Osteocyte (in vitro differentiated cells): ENCODE results near the gene TSR3. TPM values are rescaled to one million over a fixed set of nuclear protein-coding genes. Genes with fewer than 3 reads are reported as not detected.
A peak's percentile ranks its signal among the peaks of the same experiment; 100 is the strongest.

Experiments
- DNase-seq: peaks from one replicate; pipeline ENCODE4 v3.0.0; 2021; ENCODE audit warnings: mixed read lengths; ENCODE audit not compliant: unreplicated experiment; ENCODE audit errors: extremely low spot score
- H3K27ac Mint-ChIP-seq: one replicate; pipeline ENCODE4 v1.8.0; 2021; ENCODE audit warnings: mild to moderate bottlenecking, mixed read lengths; ENCODE audit not compliant: unreplicated experiment
- H3K27me3 Mint-ChIP-seq: one replicate; pipeline ENCODE4 v1.8.0; 2021; ENCODE audit warnings: mixed read lengths; ENCODE audit not compliant: unreplicated experiment
- H3K36me3 Mint-ChIP-seq: one replicate; pipeline ENCODE4 v1.8.0; 2021; ENCODE audit warnings: mixed read lengths; ENCODE audit not compliant: unreplicated experiment
- H3K4me1 Mint-ChIP-seq: one replicate; pipeline ENCODE4 v1.8.0; 2021; ENCODE audit warnings: mixed read lengths; ENCODE audit not compliant: unreplicated experiment
- H3K4me3 Mint-ChIP-seq: one replicate; pipeline ENCODE4 v1.8.0; 2021; ENCODE audit warnings: mild to moderate bottlenecking, moderate library complexity, mixed read lengths; ENCODE audit not compliant: unreplicated experiment
- H3K9me3 Mint-ChIP-seq: one replicate; pipeline ENCODE4 v1.8.0; 2021; ENCODE audit warnings: mixed read lengths; ENCODE audit not compliant: unreplicated experiment
- total RNA-seq: library from RNA; stranded (reverse); gene quantifications from 2 replicates; pipeline ENCODE4 v1.2.1, GENCODE V29; 2021
- TF ChIP-seq, protein P1 (sequence below): fragments of 200-600 bp; sonication (generic); IDR thresholded peaks from 2 replicates; pipeline ENCODE4 v1.5.0; 2021; ENCODE audit warnings: antibody characterized with exemption, mild to moderate bottlenecking, moderate library complexity

Gene TSR3
- total RNA-seq, 1 donor from 2014 or later, result 58.0 TPM

DNA sequence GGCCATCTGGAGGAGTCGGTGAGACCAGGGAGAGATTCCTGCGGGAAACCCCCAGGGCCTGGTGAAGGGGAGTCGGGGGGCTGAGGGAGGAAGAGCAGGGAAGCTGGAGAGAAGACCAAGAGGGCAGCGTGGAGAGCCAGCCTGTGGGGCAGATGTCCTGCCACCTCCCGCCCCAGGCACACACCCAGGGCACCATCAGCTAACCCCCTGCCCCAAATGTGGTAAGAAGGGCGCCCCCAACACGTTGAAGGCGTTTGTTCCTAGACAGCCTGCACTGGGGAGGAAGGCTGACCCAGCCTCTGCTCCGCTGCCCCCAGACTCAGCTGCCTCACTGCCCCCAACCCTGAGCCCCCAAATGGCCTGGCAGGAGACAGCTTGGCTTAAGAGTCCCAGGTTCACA, 16.9 kb downstream of the TSR3 start:
- Mint-ChIP-seq H3K36me3 (no peaks in the 10 kb centered on the region), H3K27ac (no peak overlapping the region), H3K27me3 (peaks cover 34% of the 10 kb centered on the region), H3K9me3 (no peaks in the 10 kb centered on the region), H3K4me1 (peaks cover 11% of the 10 kb centered on the region), H3K4me3 (no peak overlapping the region)
- DNase-seq, result no peak
- TF ChIP-seq, protein P1, sequence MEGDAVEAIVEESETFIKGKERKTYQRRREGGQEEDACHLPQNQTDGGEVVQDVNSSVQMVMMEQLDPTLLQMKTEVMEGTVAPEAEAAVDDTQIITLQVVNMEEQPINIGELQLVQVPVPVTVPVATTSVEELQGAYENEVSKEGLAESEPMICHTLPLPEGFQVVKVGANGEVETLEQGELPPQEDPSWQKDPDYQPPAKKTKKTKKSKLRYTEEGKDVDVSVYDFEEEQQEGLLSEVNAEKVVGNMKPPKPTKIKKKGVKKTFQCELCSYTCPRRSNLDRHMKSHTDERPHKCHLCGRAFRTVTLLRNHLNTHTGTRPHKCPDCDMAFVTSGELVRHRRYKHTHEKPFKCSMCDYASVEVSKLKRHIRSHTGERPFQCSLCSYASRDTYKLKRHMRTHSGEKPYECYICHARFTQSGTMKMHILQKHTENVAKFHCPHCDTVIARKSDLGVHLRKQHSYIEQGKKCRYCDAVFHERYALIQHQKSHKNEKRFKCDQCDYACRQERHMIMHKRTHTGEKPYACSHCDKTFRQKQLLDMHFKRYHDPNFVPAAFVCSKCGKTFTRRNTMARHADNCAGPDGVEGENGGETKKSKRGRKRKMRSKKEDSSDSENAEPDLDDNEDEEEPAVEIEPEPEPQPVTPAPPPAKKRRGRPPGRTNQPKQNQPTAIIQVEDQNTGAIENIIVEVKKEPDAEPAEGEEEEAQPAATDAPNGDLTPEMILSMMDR, result no peak

DNA sequence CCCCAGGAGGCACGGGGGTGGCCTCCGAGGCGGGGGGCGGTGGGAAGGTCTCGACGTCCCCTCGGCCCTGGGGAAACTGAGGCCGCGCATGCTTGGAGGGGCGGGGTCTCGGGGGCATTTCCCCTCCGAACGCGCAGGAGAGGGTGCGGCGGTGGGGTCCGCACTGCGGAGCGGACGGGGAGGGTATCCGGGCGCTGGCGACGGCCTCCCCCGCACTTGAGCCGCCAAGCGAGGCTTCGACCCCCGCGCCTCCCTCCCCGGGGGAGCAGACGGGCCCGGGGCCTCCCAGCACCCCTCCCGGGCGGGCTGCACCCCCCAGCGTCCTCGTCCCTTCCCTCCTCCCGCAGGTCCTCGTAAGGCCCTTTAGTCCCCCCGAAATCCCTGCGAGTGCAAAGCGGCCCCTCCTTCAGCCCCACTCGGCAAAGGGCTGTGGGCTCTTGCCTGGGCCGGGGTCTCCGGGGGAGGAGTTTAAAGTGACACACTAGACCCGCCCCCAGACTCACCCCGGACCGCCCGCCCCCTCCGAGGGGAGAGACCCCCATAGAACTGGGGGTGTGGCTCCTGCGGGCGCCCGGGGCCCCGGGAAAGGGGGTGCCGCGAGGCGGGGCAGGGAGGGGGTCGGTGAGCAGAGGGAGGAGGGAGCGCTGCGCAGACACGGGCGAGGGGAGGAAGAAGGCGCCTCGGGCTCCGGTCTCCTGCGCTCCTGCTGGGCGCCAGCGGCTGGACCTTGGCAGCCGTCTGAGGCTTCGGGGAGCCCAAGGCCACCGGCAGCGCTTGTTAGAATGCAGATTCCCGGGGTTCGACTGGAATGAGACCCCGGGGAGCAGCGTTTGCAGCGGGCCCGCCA, 17.6 kb downstream of the TSR3 start:
- Mint-ChIP-seq H3K27me3 (peaks cover 34% of the 10 kb centered on the region), H3K9me3 (no peaks in the 10 kb centered on the region), H3K4me3 (no peak overlapping the region), H3K27ac (no peak overlapping the region), H3K4me1 (peaks cover 11% of the 10 kb centered on the region), H3K36me3 (no peaks in the 10 kb centered on the region)
- no peak for DNase-seq
- TF ChIP-seq, protein P1, result no peak

- Mint-ChIP-seq H3K9me3 (no peaks in the 10 kb centered on the region), H3K36me3 (no peaks in the 10 kb centered on the region), H3K4me3 (peak within 1 kb of the TSS; percentile 32), H3K4me1 (peaks cover 11% of the 10 kb centered on the region), H3K27ac (no peak within 1 kb of the TSS), H3K27me3 (peaks cover 34% of the 10 kb centered on the region)
- no peak for DNase-seq
- TF ChIP-seq, protein P1, result no peak
Observed at GRCh38 chr16:1333149-1333812, 18.4 kb downstream of the TSR3 start, which contains the start of gene BAIAP3. Gene BAIAP3, plus strand, starts transcription at chr16:1333645. Its CDS starts 4,905 bp downstream, at chr16:1338550.

DNA sequence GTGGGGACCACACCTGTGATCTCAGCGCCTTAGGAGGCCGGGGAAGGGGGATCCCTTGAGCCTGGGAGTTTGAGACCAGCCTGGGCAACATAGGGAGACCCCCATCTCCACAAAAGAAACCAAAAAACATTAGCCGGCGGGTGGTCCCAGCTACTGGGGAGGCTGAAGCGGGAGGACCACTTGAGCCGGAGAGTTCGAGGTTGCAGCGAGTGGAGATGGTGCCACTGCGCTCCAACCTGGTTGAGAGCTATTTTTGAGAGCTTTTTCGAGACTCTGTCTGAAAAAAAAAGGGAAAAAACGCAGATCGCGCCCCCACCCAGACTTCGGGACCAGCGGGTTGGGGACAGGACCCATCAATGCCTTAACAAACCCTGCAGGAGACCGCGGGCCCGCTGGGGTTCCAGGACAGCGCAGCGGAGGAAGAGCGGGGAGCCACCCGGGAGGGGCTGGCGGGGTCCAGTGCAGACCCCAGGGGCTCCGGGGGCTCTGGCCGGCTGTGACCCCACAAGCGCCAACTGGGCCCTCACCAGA, 19.0 kb downstream of the TSR3 start:
- Mint-ChIP-seq H3K36me3 (no peaks in the 10 kb centered on the region), H3K27ac (no peak overlapping the region), H3K4me1 (peaks cover 11% of the 10 kb centered on the region), H3K4me3 (peak overlapping the region; percentile 32), H3K27me3 (peaks cover 34% of the 10 kb centered on the region), H3K9me3 (no peaks in the 10 kb centered on the region)
- TF ChIP-seq, protein P1, result no peak
- no peak for DNase-seq
